ENCODE data around the gene OSTC. TPM values are rescaled to one million over a fixed set of nuclear protein-coding genes. Genes with fewer than 3 reads are reported as not detected.
A peak's percentile ranks its signal among the peaks of the same experiment; 100 is the strongest.

The OSTC gene
- total RNA-seq, 2 experiments from 2014 or later: 21.8 to 25.5 TPM

- H3K4me1 Mint-ChIP-seq (ENCODE audit: low read depth): peaks cover 50% of the 10 kb centered on the region
- H3K36me3 Mint-ChIP-seq (ENCODE audit: low read depth): peaks cover 81% of the 10 kb centered on the region
- DNase-seq (no peak), ATAC-seq (ENCODE audit: poor library complexity) (no peak)
- ChIA-PET POLR2A (interaction anchor here (0.5 kb wide), 1 partner anchor 50 kb away, joined by 3 read pairs; no protein-coding TSS in a partner anchor), CTCF (no interaction called here)
- Histone ChIP-seq H3K27ac (ENCODE audit: low read depth in 1 of 2, low read length in 2 of 2) (no peak overlapping the region), H3K36me3 (ENCODE audit: insufficient read depth, low read length) (peaks cover 79% of the 10 kb centered on the region), H3K4me3 (ENCODE audit: low read length) (no peak overlapping the region), H3K9me3 (ENCODE audit: control insufficient read depth in 1 of 2, insufficient read depth in 1 of 2, low read length in 2 of 2) (no peaks in the 10 kb centered on the region), H3K4me1 (ENCODE audit: insufficient read depth, low read length) (peaks cover 25% of the 10 kb centered on the region), H3K27me3 (ENCODE audit: control insufficient read depth in 1 of 2, insufficient read depth in 2 of 2, low read length in 2 of 2) (no peaks in the 10 kb centered on the region)
- peak overlapping the region; percentile 7 for H3K4me3 Mint-ChIP-seq
- H3K9me3 Mint-ChIP-seq: no peaks in the 10 kb centered on the region
- no peaks in the 10 kb centered on the region for H3K27me3 Mint-ChIP-seq
- TF ChIP-seq, protein P1, sequence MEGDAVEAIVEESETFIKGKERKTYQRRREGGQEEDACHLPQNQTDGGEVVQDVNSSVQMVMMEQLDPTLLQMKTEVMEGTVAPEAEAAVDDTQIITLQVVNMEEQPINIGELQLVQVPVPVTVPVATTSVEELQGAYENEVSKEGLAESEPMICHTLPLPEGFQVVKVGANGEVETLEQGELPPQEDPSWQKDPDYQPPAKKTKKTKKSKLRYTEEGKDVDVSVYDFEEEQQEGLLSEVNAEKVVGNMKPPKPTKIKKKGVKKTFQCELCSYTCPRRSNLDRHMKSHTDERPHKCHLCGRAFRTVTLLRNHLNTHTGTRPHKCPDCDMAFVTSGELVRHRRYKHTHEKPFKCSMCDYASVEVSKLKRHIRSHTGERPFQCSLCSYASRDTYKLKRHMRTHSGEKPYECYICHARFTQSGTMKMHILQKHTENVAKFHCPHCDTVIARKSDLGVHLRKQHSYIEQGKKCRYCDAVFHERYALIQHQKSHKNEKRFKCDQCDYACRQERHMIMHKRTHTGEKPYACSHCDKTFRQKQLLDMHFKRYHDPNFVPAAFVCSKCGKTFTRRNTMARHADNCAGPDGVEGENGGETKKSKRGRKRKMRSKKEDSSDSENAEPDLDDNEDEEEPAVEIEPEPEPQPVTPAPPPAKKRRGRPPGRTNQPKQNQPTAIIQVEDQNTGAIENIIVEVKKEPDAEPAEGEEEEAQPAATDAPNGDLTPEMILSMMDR (IDR thresholded peaks at IDR 0.05): no peak
- H3K27ac Mint-ChIP-seq: peak overlapping the region; percentile 99
- intact Hi-C loops (cut with DNase I, micrococcal nuclease): loop anchor here in 1 of 2 experiments (5.0 to 10.0 kb wide), 4 partner anchors 808 to 1190 kb away; partner anchors contain the start of genes GAR1, PAPSS1 and SEC24B
Observed at GRCh38 chr4:108624263-108625056, 25.9 kb upstream of the OSTC start.

- intact Hi-C loops (cut with DNase I, micrococcal nuclease): loop anchor here in 1 of 2 experiments (10.0 kb wide), 2 partner anchors 1099 to 1189 kb away; partner anchors contain the start of gene GAR1
- ChIA-PET POLR2A (interaction anchor here (0.7 kb wide), 1 partner anchor 24 kb away, joined by 3 read pairs; the partner anchor contains the start of gene OSTC), CTCF (no interaction called here)
- Histone ChIP-seq H3K4me1 (ENCODE audit: insufficient read depth, low read length) (peaks cover 23% of the 10 kb centered on the region), H3K9me3 (ENCODE audit: control insufficient read depth in 1 of 2, insufficient read depth in 1 of 2, low read length in 2 of 2) (no peaks in the 10 kb centered on the region), H3K36me3 (ENCODE audit: insufficient read depth, low read length) (peaks cover 93% of the 10 kb centered on the region), H3K27ac (ENCODE audit: low read depth in 1 of 2, low read length in 2 of 2) (no peak overlapping the region), H3K4me3 (ENCODE audit: low read length) (no peak overlapping the region), H3K27me3 (ENCODE audit: control insufficient read depth in 1 of 2, insufficient read depth in 2 of 2, low read length in 2 of 2) (no peaks in the 10 kb centered on the region)
- Mint-ChIP-seq H3K27ac (peak overlapping the region; percentile 29), H3K4me3 (no peak overlapping the region), H3K4me1 (ENCODE audit: low read depth) (peaks cover 35% of the 10 kb centered on the region), H3K9me3 (no peaks in the 10 kb centered on the region), H3K27me3 (no peaks in the 10 kb centered on the region), H3K36me3 (ENCODE audit: low read depth) (peaks cover 81% of the 10 kb centered on the region)
- TF ChIP-seq, protein P1 (IDR thresholded peaks at IDR 0.05): no peak
- DNase-seq (no peak), ATAC-seq (ENCODE audit: poor library complexity) (no peak)
Observed at GRCh38 chr4:108626056-108626455, 24.3 kb upstream of the OSTC start.

GRCh38 chr4:108628411-108628810 is 22.0 kb upstream of the OSTC start:
- H3K27me3 Mint-ChIP-seq: no peaks in the 10 kb centered on the region
- H3K27ac ChIP-seq (ENCODE audit: low read depth in 1 of 2, low read length in 2 of 2): no peak overlapping the region
- ChIA-PET CTCF (interaction anchor here (0.7 kb wide), 1 partner anchor 23 kb away, joined by 3 read pairs; no protein-coding TSS in a partner anchor), POLR2A (no interaction called here)
- H3K27me3 ChIP-seq (ENCODE audit: control insufficient read depth in 1 of 2, insufficient read depth in 2 of 2, low read length in 2 of 2): no peaks in the 10 kb centered on the region
- no peak overlapping the region for H3K4me3 ChIP-seq (ENCODE audit: low read length)
- DNase-seq (no peak), ATAC-seq (ENCODE audit: poor library complexity) (no peak)
- peaks cover 6% of the 10 kb centered on the region for H3K4me1 ChIP-seq (ENCODE audit: insufficient read depth, low read length)
- peaks cover 89% of the 10 kb centered on the region for H3K36me3 ChIP-seq (ENCODE audit: insufficient read depth, low read length)
- H3K9me3 ChIP-seq (ENCODE audit: control insufficient read depth in 1 of 2, insufficient read depth in 1 of 2, low read length in 2 of 2): no peaks in the 10 kb centered on the region
- H3K4me3 Mint-ChIP-seq: no peak overlapping the region
- H3K36me3 Mint-ChIP-seq (ENCODE audit: low read depth): peaks cover 82% of the 10 kb centered on the region
- TF ChIP-seq, protein P1 (IDR thresholded peaks at IDR 0.05): no peak
- intact Hi-C loops (cut with DNase I, micrococcal nuclease): loop anchor here in 1 of 2 experiments (10.0 kb wide), 2 partner anchors 1096 to 1186 kb away; partner anchors contain the start of gene GAR1
- H3K9me3 Mint-ChIP-seq: no peaks in the 10 kb centered on the region
- H3K27ac Mint-ChIP-seq: no peak overlapping the region
- H3K4me1 Mint-ChIP-seq (ENCODE audit: low read depth): peaks cover 13% of the 10 kb centered on the region
